Right ventricle myocardium inferior (tissue), 1 donor: ENCODE data around the gene ARHGAP36. TPM values are rescaled to one million over a fixed set of nuclear protein-coding genes. Genes with fewer than 3 reads are reported as not detected.

Source experiments
- ATAC-seq: fragments of 200-7000 bp; cut with Tn5 transposase; one replicate; pipeline ENCODE4 v1.9.1; 2020; ENCODE audit warnings: mild to moderate bottlenecking, moderate library complexity
- DNase-seq: peaks from one replicate; pipeline ENCODE4 v3.0.0; 2021; ENCODE audit errors: missing footprints
- intact Hi-C: fragments of 100-400 bp; cut with DNase I; formaldehyde crosslinking; loops from one replicate; pipeline ENCODE4 v1.11.0; 2022
- long read RNA-seq: library from polyadenylated mRNA; unstranded; transcript quantifications from one replicate; pipeline ENCODE4 v2.0.0, GENCODE V29; 2021
- total RNA-seq: library from RNA; stranded (reverse); fragmentation: NEBNext Ultra II Directional; extraction: Animal tissue kit (Norgen Biotek cat#: 25700); gene quantifications from one replicate; pipeline ENCODE4 v1.2.1, GENCODE V29; 2021
- donor health status: DM: no; HTN: yes; CAD: no; lungs with severe emphysema.

The ARHGAP36 gene, protein sequence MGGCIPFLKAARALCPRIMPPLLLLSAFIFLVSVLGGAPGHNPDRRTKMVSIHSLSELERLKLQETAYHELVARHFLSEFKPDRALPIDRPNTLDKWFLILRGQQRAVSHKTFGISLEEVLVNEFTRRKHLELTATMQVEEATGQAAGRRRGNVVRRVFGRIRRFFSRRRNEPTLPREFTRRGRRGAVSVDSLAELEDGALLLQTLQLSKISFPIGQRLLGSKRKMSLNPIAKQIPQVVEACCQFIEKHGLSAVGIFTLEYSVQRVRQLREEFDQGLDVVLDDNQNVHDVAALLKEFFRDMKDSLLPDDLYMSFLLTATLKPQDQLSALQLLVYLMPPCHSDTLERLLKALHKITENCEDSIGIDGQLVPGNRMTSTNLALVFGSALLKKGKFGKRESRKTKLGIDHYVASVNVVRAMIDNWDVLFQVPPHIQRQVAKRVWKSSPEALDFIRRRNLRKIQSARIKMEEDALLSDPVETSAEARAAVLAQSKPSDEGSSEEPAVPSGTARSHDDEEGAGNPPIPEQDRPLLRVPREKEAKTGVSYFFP
- not detected for total RNA-seq
- long read RNA-seq = 0 reads

DNA sequence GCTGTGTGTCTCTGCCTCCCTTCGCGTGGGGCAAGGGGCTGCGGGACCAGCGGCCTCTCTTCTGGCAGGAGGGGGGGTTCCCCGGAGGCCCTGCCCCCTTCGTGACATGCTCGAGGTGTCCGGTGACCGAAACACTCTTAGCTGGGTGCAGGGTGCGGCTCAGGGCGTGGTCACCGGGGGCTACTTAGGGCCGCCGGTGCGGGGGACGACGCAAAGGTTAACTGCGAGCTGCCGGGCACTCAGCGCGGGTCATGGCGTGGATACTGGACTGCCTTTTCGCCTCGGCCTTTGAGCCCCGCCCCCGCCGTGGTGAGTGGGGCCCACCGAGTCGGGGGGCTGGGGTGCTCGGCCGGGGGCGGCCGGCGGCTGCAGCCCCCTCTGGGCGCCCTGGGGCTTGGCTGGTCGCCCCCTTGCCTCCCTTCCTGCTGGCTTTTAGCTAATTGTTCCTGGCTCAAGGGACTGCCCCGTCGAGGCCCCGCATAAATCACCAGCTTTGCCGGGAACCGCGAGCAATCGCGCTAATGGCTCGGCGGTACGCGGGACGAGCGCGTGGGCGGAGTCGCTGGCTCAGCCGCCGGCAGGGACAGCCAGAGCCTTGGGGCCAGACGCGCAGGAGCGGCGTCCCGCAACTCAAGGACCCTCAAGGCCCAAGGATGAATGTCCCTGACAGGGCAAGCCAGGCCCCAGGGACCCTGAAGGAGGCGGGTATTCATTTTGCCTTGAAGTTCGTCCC, at the start of gene ARHGAP36:
Gene ARHGAP36, plus strand, starts transcription at position 211 of the 733 bp plus-strand sequence. CDS start 23,320 bp downstream, outside the sequence.
- ATAC-seq (no peak), DNase-seq (no peak)
- intact Hi-C loops = no loop called here

DNA sequence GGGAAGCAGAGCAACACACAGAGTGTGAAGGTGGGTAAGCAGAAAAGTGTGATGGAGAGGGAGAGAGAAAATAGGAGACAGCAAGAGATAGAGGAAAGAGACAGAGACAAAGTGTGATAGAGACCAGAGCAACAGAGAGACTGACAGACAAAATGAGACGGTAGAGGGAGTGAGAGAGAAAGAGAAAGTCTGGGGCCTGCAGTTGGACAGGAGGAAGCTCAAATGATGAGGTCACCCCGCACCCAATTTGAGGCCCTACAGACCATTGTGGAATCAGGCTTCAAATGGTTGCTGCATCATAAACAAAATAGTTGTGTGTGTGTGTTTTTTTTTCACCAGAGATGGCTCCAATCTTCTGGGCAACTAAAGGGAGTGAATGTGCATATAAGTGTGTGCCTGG, 48.0 kb upstream of the ARHGAP36 start:
- intact Hi-C loops = no loop called here
- ATAC-seq (no peak), DNase-seq (no peak)

DNA sequence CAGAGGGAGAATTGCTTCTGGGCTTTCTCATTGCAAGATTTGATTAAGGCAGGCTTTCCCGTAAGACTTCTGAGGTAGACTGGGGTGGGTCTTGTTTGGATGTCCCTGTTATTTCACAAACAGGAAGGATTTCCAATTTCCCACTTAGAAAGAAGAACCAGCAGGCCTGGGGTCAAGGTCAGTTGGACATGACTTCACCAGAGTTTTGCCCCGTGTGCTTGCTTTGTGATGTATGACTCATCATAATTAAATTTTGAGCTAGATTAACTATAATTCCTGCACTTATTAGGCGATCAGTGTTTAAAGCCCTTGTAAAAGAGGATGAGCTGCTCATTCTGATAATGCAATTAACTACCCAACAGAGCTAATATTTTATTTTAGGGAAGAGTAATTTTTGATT, 32.8 kb upstream of the ARHGAP36 start:
- intact Hi-C loops = no loop called here
- DNase-seq = no peak
- no peak for ATAC-seq

DNA sequence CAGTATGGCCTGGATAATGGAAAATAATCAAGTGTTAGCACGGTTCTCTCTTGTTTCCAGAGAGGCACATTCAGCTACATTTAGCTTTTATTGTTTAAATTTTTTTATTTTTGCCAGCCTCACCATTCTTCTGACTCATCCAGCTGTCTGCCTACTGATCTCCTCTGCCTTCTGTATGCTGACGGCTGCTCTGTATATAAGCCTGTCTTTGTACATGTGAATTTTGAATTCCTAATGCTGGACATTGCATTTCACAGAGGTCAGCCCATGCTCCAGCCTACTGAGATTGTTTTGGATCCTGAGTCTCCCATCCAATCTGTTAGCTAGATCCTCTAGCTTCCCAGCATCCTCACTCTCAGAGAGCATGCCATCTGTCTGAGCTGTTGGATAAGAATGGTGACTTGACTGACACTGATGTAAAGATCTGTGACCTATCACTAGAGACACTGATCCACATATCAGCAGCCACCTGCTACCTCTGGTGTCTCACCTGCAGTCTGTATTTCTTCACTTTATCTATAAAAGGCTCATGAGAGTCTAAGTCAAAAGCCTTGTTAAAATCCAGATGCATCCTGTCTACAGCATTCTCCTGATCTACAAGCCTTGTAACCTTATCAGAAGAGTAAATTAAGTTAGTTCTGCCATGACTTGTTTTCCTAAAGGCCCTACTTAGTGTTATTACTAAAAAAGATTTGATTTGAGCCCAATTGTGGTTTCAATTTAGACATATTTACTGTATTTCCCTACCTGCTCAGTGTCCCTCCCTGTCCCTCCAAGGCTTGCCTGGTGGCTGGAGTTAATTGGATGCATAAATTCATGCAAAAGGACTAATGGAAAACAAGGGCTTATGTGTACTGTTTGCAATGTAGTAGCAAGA, 25.6 kb upstream of the ARHGAP36 start:
- ATAC-seq (no peak), DNase-seq (no peak)
- intact Hi-C loops = no loop called here

DNA sequence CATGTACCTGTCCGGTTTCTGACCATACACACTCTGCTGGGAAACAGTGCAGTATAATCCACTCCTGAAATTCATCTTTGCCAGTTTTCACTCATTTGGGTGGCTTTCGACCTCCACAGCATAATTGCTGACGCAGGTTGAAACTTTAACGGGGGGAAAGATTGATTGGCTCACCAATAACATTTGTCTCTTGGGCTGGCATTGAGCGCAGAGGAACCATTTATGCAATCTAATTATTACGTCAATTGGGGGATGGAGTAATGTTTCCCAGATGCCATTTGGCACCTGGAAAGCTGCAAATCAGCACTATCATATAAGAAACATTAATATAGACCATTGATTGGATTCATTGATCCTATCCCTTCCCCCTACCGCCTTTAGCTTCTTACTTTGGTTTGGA, 24.1 kb upstream of the ARHGAP36 start:
- ATAC-seq (no peak), DNase-seq (no peak)
- intact Hi-C loops = no loop called here

DNA sequence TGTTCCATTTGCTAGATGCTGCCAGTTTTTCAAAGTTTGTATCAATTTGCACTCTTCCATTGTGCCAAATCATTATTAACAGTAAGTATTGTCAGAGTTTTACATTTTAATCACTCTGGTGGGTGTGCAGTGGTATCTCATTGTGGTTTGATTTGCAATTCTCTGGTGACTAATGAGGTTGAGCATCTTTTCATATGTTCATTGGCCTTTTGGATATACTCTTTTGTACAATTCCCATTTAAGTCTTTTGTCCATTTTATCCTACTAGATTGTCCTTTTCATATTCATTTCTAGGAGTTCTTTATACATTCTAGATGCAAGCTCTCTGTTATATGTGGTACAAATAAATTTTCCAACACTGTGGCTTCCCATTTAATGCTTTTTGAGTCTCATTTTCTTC, 17.4 kb upstream of the ARHGAP36 start:
- no peak for ATAC-seq
- intact Hi-C loops = no loop called here

DNA sequence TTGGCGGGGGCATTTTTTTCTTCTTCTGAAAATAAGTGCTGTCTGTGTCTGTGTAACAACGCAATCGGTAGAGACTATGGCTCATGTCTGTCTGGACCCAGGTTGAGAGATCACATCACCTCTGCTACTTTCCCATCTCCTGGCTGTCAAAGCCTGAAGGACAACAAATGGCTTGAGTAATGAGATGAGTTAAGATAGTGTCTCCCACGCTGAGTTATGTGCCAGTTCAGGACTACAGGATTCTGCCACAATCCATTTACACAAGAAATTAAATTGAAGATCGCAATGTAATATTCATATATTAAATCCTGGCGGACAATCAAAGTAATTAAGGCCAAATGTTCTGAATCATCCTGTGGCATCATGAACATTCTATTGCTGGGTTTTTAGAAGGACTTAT, 16.5 kb upstream of the ARHGAP36 start:
- intact Hi-C loops = no loop called here
- ATAC-seq (no peak), DNase-seq (no peak)

More for the DNA sequence above, 17.4 kb upstream of the ARHGAP36 start:
- no peak for DNase-seq

DNA sequence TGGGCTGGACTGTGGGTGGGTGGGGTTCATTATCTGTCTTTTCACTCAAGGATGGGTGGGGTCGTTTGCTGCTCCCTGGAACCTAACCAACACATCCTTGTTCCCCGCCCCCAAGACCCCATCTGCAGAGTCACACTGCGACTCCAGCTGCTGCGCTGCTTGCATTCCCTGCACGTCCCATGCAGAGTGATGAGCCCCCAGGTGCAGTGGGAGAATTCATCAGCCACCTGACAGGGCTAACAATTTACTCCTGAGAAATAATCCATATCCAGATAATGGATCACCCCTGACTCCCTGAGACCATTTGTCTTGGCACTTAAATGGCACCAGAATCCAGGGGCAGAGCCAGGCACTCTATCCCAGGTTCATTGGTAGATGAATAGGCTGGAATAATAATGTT, 12.4 kb upstream of the ARHGAP36 start:
- DNase-seq = no peak
- intact Hi-C loops = no loop called here

DNA sequence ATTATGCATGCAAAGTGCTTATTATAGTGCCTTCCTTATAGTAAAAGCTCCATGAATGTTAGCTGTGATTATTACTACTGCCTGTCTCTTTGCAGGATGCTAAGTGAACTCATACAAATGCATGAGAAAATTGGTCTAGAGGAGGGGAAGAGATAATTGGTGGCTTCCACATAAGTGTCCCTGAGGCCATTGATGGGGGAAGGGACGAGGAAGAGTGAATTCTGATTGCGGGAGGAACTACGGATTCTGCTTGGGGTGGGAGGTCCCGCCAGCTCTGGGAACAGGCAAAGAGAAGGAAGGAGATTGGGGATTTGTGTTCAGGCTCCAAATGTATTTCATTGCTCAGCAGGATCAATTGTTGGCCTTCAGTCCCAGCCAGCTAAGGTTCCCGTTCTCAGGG, 11.6 kb upstream of the ARHGAP36 start:
- ATAC-seq (no peak), DNase-seq (no peak)
- intact Hi-C loops = no loop called here

More for the DNA sequence above, 12.4 kb upstream of the ARHGAP36 start:
- no peak for ATAC-seq

DNA sequence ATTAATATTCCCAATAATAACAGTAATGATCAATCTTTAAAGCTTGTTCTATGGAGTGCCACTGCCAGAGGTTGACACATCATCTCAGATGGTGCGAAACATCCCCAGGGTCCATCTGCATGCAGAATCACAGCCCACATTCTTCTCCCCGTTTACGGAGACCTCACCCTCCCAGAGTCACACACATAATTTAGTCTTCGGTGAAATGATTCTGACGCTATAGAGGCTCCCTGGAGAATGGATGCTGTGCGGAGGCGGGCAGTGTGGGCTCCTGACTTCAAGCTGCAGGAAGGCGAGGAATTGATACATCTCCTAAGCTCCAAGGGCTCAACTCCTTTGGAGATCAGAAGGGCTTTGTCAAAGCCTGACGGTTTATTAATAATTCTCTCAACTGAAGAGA, 11.0 kb upstream of the ARHGAP36 start:
- intact Hi-C loops = no loop called here
- DNase-seq (no peak), ATAC-seq (no peak)

DNA sequence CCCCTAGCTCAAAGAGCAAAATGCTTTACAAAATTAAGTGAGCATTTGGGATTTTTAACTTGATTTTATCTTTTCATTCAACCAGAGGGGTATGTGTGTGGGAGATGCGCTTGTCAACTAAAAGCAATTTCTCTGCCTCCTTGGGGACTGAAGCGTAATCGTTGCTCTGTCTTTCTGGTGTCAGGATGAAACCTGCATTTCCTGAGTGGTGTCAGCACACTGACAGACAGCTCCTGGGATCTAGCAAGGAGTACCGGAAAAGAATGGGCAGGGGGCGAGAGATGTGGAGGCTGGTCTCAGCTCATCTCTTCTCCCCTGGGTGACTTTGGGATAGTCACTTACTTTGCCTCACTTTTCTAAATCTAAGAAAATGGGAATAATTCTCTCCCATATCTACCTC, 5.1 kb upstream of the ARHGAP36 start:
- no peak for DNase-seq
- ATAC-seq = no peak
- intact Hi-C loops = no loop called here

DNA sequence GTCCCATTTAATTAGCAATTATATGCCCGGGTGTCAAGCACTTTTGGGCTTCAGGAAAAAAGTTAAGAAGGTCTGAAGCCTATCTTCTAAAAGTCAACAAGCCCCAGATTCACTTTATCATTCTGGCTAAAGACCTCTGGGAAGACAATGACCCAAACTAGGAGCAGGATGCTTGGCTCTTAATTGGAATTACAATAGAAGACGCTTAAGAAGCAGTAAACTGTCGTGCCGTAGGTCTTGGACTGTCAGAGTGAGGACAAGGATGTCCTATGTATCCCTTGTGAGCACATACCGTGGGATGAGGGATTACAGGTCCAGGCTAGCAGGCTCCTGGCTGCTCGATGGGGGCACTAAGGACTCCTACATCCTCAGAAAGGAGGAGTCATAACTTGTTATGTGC, 3.2 kb upstream of the ARHGAP36 start:
- DNase-seq = no peak
- no peak for ATAC-seq
- intact Hi-C loops = no loop called here

DNA sequence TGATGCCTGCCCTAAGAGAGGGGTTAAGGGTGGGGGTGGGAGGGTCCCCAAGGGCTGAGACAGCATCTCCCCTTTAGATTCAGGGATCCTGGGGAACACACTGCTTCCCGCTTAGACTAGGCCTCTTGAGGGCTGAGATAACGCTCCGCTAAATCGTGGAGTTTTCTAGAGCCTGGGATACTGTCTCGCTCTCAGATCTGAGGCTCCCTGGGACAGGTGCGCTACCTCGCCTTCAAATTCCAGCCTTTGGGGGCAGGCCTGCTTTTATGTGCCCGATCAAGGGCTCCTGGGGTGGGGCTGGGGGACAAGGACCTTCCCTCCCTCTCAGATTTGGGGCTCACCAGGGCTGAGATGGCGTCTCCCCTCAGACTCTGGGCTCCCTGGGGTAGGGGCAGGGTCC, 440 bp upstream of the ARHGAP36 start:
- DNase-seq (no peak), ATAC-seq (no peak)
- intact Hi-C loops = no loop called here

DNA sequence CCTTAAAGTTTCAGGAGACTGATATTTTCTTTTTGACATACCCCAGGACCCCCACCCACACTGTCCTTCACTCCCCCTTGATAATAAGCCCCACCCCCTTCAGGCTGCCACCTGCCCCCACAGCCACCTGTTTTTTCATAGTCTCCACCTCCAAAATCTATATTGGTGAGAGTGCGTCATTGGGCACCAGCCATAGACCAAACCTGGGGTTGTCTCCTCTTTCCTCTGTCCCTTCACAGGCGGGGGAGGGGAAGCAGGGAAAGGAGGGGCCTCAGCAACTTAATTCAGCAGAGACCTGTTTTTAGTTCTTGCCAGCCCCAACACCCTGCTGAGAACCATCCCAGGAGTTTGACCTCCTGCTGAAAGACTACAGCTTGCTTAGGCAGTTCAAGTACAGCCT, 1.1 kb downstream of the ARHGAP36 start:
- ATAC-seq (no peak), DNase-seq (no peak)
- intact Hi-C loops = no loop called here

DNA sequence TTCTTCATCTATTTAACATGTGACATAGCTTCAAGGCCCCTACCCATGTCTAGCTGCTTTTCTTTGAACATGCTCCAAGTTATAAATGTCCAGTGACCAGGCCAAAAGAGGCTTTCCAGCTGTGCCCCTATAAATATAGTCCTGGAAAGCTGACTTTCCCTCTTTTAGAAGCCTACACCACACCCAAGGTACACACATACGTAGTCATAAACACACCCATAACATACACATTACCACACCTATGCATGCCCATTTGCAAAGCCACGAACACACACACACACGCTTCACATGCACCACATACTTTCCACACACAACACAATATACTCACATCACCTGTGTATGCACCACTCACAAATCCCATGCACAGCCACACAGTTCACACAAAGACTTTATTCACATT, 2.0 kb downstream of the ARHGAP36 start:
- intact Hi-C loops = no loop called here
- ATAC-seq (no peak), DNase-seq (no peak)

DNA sequence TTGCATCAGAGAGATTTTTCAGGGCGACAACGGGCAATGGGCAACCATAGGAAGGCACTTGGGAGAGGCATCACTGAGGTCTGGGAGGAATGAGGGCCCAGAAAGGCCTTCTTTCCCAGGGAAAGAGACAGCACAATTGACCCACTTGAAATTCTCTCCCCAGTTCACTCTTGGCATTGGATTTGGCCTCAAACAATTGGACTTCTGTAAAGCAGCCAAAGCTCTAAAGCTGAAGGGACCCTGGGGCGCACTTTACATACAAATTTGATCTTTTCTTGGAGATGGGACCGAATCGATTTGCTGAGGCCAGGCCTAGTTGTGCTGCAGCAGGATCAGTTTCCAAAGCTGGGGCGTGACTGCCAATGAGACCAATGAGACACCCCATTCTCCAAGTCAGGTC, 3.2 kb downstream of the ARHGAP36 start:
- ATAC-seq (no peak), DNase-seq (no peak)
- intact Hi-C loops = no loop called here

DNA sequence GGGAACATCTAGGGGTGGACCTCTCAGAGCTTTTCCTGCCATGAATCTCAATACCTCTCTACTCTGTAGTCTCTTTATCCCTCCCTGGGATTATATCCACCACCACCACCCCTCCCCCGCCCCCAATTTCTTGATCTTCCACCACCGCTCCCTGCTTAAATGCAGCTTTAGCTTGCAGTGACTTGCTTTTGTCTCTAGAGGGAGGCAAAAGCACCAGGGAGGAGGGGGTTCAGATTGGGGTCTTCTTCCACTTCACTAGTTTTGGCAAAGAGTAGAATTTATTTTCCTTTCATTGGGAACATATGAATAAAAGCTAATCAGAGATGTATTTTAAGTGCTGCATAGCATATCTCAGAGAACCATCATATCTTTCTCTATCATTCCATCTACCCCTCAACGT, 5.5 kb downstream of the ARHGAP36 start:
- no peak for ATAC-seq
- intact Hi-C loops = no loop called here
- DNase-seq = no peak

DNA sequence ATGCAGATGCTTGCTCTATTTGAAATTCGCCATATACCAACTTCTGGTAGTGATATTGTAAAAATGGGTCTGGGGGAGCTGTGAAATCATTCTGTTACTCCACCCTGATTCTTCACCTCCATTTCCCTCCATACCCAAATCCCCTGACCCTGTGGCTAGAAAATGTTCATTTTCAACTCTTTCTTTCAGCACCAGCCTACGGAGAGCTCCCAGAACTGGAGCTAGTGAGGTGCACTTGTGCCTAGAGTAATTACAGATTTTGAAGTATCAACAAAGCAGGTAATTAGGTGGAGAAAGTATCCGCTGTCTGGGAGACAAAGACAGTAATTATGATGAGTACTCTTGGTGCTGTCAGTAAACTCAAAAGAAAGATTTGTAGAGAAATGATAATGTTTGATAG, 8.1 kb downstream of the ARHGAP36 start:
- intact Hi-C loops = no loop called here
- ATAC-seq (no peak), DNase-seq (no peak)

DNA sequence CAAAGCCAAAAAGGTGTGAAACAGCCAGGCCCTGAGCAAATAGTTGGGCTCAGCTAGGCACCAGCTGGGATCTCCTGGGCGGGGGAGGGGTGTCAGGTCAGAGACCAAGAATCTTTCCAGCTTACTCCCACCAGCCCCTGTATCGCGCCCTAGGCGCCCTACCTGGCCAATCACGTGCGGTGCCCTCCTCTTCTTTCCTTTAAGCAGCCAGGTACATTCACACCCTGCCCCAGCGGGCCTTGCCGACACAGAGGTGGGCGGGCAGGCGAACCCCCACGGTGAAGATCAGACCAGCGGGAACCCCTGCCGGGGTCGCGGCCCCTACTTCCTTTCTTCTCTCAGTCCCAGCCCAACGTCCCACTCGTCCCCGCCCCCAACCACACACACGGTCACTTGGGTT, 9.1 kb downstream of the ARHGAP36 start:
- intact Hi-C loops = no loop called here
- no peak for ATAC-seq

More for the DNA sequence above, 9.1 kb downstream of the ARHGAP36 start:
- no peak for DNase-seq
